ENCODE results near the gene HUNK.
"Not testable (repeated sequence)": the region's sequence is repeated elsewhere in the genome, so short reads cannot be mapped to it uniquely, and the experiment has no call there.

The HUNK gene

GRCh38 chr21:31924548-31924947, 51.7 kb downstream of the HUNK start:
- no peak for DNase-seq

- no peak for DNase-seq
These were observed 53.7 kb downstream of the HUNK start for GRCh38 chr21:31926498-31926897.

- no peak for DNase-seq
These were observed 55.0 kb downstream of the HUNK start for GRCh38 chr21:31927689-31928353.

- DNase-seq: no peak
These were observed 55.8 kb downstream of the HUNK start for GRCh38 chr21:31928656-31929055.

GRCh38 chr21:31929548-31929947, 56.7 kb downstream of the HUNK start:
- no peak for DNase-seq

DNA sequence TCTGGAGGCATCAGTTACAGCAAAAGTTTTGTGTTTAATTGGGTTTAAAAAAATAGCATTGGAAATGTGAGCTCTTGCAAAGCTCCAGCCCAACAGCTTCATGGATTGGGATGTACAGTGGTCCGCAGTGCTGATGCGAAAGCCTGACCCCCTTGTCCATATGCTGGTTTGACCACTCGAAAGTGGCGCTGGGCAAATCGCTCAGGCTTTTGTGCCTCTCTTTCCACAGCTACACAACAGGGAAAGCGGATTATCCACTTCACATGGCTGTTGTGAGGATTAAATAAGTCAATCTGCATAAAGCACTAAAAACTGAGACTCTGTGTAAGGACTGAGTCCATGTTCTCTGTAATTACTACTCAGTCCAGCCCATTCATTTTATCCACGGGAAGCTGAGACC, 57.2 kb downstream of the HUNK start:
- DNase-seq: no peak

DNA sequence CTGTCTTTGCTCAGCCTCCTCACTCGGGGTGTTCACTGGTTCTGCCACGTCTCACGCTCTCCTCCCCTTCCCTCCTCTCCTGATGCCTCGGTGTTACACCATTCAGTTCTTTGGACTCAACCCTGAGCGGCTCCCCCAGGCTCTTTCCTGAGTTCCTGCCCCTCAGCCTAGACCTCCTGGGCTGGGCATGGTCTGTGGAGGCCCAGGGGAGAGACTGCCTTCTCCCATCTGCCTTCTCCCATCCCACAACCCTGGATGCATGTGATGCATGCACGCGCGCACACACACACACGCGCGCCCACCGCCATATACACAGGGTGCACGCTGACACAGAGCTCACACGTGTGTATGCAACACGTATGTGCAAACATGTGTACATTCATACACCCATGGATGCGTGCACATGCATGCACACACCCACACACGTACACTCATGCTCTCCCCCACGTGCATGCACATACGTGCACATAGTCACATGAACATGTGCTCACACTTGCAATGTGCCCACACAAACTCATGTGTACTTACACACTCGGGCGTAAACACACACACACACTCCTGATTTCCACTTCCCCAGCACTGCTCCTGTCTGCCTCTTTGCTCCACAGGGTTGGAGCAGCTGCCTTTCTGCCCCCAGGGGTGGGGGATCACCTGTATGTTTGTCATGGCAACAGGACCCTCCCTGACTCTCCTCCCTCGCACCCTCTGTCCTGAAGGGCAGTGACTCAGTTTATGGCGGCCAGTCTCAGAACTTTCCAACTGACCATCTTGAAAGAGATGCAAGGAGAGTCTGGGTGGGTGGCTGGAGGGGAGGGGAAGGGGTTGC, 59.0 kb downstream of the HUNK start:
- no peak for DNase-seq

- DNase-seq: no peak
These were observed 59.6 kb downstream of the HUNK start for GRCh38 chr21:31932470-31932764.

- DNase-seq: no peak
These were observed 64.5 kb downstream of the HUNK start for GRCh38 chr21:31937303-31937702.

DNA sequence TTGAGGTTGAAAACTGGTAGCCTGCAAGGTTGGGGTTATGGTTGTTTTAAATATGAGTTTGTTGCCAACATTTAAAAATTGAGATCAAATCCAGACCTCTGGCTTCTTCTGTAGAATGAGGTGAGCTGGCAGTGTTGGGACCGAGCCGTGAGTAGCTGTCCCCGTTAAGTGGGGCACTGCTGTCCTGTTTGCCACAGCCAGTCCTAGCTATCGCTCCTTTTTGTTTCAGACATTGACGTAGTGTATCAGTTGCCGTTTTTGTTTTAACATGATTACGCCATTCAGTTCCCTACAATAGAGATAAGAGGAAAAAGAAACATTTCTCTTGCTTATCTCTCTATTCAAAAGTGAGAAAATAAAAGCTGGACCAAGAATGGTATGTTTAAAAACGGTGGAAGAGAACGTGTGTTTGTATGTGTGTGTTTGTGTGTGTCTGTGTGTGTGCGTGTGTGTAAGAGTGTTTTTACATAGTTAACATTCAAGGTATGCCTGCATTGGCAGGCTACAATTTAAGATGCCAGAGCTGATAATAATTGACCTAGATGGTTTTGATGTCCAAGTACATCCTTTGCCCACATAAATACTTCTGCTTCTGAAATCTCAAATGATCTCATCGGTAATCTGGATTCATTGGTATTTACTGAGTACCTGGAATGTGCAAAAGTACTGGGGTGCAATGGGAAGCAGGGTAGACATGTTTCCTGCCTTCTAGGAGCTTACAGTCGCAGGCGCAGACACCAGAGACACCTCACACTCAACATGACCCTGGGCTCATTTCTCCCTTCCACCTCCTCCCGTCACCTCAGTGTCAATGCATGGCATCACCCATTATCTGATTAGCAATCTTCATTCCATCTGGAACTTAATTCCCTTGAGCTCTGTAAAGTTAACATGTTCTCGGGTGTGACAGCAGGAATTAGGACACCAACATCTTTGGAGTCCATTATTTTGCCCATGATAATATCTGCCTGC, 65.8 kb downstream of the HUNK start:
- DNase-seq: no peak

DNA sequence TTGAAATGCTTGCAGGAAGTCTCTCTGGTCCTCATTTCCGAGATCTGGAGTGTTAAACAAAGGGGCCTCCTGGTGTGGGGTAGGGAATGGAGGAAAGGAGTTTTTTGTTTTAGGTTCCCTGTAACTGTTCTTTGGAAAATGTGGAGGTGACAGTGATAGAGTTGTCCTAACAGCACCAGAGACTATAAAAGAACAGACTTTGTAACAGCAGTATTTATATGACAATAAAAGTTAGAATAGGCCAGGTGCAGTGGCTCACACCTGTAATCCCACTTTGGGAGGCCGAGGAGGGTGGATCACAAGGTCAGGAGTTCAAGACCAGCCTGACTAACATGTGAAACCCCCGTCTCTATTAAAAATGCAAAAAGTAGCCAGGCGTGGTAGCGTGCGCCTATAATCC, 68.9 kb downstream of the HUNK start:
- DNase-seq: no peak

DNA sequence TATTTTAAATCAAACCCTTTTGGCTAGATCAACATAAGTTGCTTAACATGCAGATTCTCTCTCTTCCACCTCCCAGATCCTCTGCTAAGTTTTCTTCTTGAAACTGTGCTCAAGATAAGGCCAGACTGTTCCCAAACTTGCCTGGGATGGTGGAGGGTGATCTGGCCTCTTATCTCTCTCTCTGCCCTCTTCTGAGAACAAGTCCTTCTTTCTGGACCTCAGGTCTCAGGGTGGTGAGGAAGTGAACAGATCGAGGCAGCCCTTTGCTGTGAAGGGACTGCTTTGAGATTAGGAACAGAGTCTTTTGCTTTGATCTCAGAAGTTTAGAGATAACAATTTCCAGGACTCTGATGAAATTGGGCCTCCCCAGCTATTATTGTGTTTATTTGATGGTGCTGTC, 70.7 kb downstream of the HUNK start:
- DNase-seq: no peak

GRCh38 chr21:31945141-31945540, 72.3 kb downstream of the HUNK start:
- DNase-seq: no peak

GRCh38 chr21:31945546-31945945, 72.7 kb downstream of the HUNK start:
- DNase-seq: no peak

DNA sequence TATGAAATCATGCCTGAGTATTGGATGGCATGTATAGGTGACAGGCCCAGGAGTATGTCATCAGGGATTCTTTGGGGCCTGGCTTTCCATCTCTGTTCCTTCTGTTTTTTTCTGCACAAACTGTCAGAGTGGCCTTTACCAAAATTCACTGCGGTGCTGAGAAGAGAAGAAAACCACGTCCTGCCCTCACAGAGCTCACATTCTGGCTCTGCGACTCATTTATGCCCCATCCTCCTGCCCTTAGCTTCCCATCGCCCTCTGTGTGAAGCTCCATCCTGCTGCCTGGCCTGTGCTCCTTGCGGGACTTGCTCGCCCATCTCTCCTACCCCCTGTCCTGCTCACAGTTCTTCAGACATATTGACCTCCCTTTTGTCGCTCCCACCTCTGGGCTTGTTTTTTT, 73.4 kb downstream of the HUNK start:
- DNase-seq: no peak

GRCh38 chr21:31946876-31947550, 74.2 kb downstream of the HUNK start:
- not testable (repeated sequence) for DNase-seq

DNA sequence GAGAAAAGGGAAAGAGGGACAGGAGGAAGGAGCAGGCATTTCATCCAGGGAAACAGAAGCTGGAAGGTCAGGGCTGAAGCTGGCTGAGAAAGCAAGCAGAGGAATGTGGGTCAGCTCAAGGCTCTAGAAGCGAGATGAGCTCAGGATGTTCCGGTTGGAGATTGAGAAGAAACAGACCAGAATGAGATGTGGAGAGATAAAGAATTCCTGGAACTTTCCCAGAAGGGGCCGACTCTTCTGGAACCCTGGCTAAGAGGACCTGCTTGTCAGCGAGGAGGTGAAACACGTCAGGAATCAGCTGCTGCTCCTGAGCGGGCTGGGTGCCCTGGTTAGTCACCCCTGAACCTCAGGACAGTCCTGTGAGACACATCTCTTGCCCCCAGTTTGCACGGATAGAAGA, 75.9 kb downstream of the HUNK start:
- no peak for DNase-seq

DNA sequence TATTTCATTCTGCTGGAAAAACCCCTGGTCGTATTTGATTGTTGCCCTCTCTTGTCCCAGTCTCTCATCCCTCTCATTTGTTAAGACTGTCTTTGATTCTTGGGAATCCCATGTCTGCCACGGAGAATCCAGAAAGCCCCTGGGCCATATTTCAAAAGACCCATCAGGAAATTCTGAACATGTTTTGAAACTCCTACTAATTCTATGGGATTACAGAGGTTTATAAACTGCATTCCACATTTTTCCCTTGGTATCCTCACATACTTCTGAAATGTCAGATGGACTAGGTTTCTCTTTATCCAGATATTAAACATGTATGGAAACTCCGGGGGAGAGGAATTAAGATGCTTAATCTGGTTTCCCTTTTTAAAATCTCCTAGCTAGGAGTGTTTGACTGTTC, 80.0 kb downstream of the HUNK start:
- no peak for DNase-seq

GRCh38 chr21:31957631-31958030, 84.8 kb downstream of the HUNK start:
- no peak for DNase-seq

GRCh38 chr21:31959881-31960280, 87.1 kb downstream of the HUNK start:
- no peak for DNase-seq

GRCh38 chr21:31961027-31961426, 88.2 kb downstream of the HUNK start:
- DNase-seq: no peak

DNA sequence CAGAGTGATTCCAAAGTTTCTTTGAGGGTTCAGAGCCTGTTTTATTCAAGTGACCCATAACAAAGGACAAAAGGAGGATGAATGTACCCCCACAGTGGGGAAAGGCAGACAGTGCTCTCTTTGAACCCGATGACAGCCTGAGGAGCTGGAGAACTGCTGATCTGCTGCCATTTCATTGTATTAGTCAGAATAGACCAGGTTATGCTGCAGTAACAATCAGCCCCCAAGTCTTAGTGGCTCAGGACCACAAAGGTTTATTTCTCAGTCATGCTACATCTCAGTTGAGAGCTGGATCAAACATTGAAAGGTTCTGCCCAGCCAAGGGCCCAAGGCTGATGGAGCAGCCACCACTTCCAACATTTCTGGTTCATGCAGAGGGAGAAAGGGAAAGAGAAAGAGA, 88.9 kb downstream of the HUNK start:
- no peak for DNase-seq

DNA sequence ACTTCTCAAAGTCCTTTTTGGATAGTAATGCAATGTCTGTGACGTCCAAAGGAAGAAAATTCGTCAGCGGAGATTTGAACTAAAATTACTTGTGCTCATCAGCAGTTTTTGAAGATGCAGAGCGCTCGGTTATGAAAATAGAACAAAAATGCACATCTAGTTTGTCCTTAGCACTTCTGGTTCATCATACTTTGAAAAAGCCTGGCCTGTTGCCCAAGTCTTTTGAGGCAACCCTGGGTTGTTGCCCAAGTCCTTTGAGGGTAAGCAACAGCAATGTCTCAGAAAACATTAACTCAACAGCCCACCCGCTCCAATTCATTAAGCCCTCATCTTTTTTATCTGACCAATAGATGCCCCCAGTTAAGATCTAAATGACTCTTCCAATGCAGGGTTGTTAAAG, 91.9 kb downstream of the HUNK start:
- no peak for DNase-seq

Data from T1000 (cell line).